ENCODE measurements around the gene FLG2. TPM values are rescaled to one million over a fixed set of nuclear protein-coding genes. Genes with fewer than 3 reads are reported as not detected.
A peak's percentile ranks its signal among the peaks of the same experiment; 100 is the strongest.

Gene FLG2
- total and polyA plus RNA-seq, 9 of the 15 experiments (the other 6 are each of a cell fraction or from before 2014, with no cell fraction given): not detected

DNA sequence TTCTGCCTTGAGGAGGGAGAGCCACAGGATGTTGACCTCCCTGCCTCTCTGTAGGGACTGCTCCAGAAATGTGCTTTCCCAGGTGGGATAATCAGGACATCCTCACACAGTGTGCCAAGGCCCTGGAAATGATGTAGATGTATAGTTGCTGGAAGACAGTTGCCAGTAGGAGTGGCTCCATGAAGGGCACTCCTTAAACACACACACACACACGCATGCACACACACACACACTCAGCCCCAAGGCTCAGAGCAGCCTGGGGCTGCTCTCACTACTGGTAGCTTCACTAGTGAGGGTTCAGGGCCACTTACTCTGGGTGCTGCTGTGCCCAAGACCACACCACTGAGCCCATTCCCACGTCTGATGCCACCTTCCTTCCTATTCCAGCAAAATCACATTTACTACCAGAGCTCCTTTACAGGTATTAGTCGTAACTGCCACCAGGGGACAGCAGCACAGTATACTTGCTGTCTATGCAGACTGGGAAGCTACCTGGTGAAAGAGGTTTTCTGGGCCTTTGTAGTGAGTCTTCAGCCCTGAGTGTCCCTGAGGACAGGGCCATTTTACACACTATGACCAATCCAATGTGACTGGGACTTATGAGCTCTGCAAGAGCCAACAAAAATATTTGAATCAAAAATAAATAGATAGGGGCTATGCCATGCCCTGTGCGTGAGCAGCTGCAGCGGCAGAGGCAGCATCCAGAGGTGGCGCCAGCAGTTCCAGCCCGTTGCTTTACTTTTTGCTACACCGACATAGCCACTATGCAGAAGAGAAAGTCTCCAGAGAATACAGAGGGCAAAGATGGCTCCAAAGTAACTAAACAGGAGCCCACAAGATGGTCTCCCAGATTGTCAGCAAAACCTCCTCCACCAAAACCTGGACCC, 39.2 kb upstream of the FLG2 start:
- WGBS (ENCODE audit: insufficient coverage, low coverage, missing lambda C conversion rate): under 1% methylated on average over 8 of the region's 8 CpGs
- ChIA-PET POLR2A (no interaction called here), CTCF (ENCODE audit: low intra/inter-chr PET ratio) (interaction anchor here (0.6 to 0.8 kb wide), 2 partner anchors 42 to 59 kb away, joined by 3 read pairs; no protein-coding TSS in a partner anchor)
- H3K9ac ChIP-seq (ENCODE audit: insufficient read depth in 1 of 2, low read depth in 2 of 2, low read length in 2 of 2): no peak overlapping the region
- FAIRE-seq: peak; percentile 11
- H3K4me1 ChIP-seq (replicated peaks in 1 of 2; ENCODE audit: control insufficient read depth in 2 of 2, insufficient read depth in 2 of 2, low read length in 2 of 2): no peaks in the 10 kb centered on the region
- H3K27me3 ChIP-seq (ENCODE audit: control insufficient read depth in 2 of 2, insufficient read depth in 2 of 2, low read length in 2 of 2): no peaks in the 10 kb centered on the region
- H4K20me1 ChIP-seq (replicated peaks; ENCODE audit: control insufficient read depth, insufficient read depth, low read length): no peaks in the 10 kb centered on the region
- in situ Hi-C loops (cut with MboI) (no loop called here), intact Hi-C loops (cut with micrococcal nuclease) (loop anchor here (5.0 kb wide), 1 partner anchor 43 kb away; no protein-coding TSS in a partner anchor)
- H3K79me2 ChIP-seq (ENCODE audit: control insufficient read depth, insufficient read depth, low read length): no peaks in the 10 kb centered on the region
- no peaks in the 10 kb centered on the region for H3K9me1 ChIP-seq (ENCODE audit: control insufficient read depth, insufficient read depth, low read length)
- TF ChIP-seq FOSL1 (tag; conservative IDR thresholded peaks at IDR 0.05): no peak
- 0 out of 4 replicates have a peak, but pooled peaks of 1 of the 2 experiments have one; percentile 20 for TF ChIP-seq RAD21 (CRISPR knock-in tag; conservative IDR thresholded peaks at IDR 0.05 in 1 of 2, IDR thresholded peaks at IDR 0.05 in 1 of 2)
- TF ChIP-seq, protein P1, sequence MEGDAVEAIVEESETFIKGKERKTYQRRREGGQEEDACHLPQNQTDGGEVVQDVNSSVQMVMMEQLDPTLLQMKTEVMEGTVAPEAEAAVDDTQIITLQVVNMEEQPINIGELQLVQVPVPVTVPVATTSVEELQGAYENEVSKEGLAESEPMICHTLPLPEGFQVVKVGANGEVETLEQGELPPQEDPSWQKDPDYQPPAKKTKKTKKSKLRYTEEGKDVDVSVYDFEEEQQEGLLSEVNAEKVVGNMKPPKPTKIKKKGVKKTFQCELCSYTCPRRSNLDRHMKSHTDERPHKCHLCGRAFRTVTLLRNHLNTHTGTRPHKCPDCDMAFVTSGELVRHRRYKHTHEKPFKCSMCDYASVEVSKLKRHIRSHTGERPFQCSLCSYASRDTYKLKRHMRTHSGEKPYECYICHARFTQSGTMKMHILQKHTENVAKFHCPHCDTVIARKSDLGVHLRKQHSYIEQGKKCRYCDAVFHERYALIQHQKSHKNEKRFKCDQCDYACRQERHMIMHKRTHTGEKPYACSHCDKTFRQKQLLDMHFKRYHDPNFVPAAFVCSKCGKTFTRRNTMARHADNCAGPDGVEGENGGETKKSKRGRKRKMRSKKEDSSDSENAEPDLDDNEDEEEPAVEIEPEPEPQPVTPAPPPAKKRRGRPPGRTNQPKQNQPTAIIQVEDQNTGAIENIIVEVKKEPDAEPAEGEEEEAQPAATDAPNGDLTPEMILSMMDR (IDR thresholded peaks at IDR 0.05 in 2 of 3, conservative IDR thresholded peaks at IDR 0.05 in 1 of 3; ENCODE audit: insufficient read depth in 2 of 3, low read depth in 1 of 3, low read length in 3 of 3): peak; percentile 28 to 45 (median 44); a peak in 2 of 6 replicates
- no peak for TF ChIP-seq SRF (CRISPR knock-in tag; IDR thresholded peaks at IDR 0.05)
- TF ChIP-seq ZNF282 (CRISPR knock-in tag; IDR thresholded peaks at IDR 0.05): no peak
- no peak for TF ChIP-seq XRCC4 (IDR thresholded peaks at IDR 0.05; ENCODE audit: extremely low read depth, insufficient read depth, insufficient read length)
- H3K9me3 ChIP-seq (replicated peaks; ENCODE audit: control insufficient read depth, insufficient read depth, low read depth, low read length): no peaks in the 10 kb centered on the region
- H3K4me2 ChIP-seq (ENCODE audit: insufficient read depth, low read length): no peak overlapping the region
- DNase-seq (ENCODE audit: extremely low read depth in 1 of 4, low spot score in 3 of 4): peak in 2 of 4 experiments; percentile 9 to 12
- no peak overlapping the region for H3K4me3 ChIP-seq
- no peak overlapping the region for H3K27ac ChIP-seq (ENCODE audit: extremely low read depth, low read depth, low read length)
- no TSS peak for BruUV-seq (replicated peaks)
- ATAC-seq: peak; percentile 70
- no peak overlapping the region for H2AFZ ChIP-seq (ENCODE audit: low read depth, low read length)
- H3K36me3 ChIP-seq (ENCODE audit: control insufficient read depth, insufficient read depth, low read length): no peaks in the 10 kb centered on the region
